Measurements from ENCODE around the gene TPH2. TPM values are rescaled to one million over a fixed set of nuclear protein-coding genes. Genes with fewer than 3 reads are reported as not detected.

The TPH2 gene
- total RNA-seq, 4 donors from 2014 or later, result not detected

- Histone ChIP-seq H3K9me3 (no peaks in the 10 kb centered on the region), H3K27ac (no peak overlapping the region), H3K36me3 (no peaks in the 10 kb centered on the region), H3K4me3 (no peak overlapping the region), H3K4me1 (no peaks in the 10 kb centered on the region), H3K27me3 (no peaks in the 10 kb centered on the region)
- WGBS, 2 donors, result 64 to 69% methylated on average over 1 of the region's 1 CpG
- TF ChIP-seq EP300 (IDR thresholded peaks at IDR 0.05) (no peak), CTCF (IDR thresholded peaks at IDR 0.05) (no peak), POLR2A (IDR thresholded peaks at IDR 0.05) (no peak)
- DNase-seq (ENCODE audit: low spot score in 2 of 2), result no peak
Observed at GRCh38 chr12:72025524-72025923, 86.9 kb downstream of the TPH2 start.

GRCh38 chr12:72028966-72029365 lies 90.3 kb downstream of the TPH2 start:
- WGBS, 2 donors, result 87 to 91% methylated on average over 1 of the region's 1 CpG
- Histone ChIP-seq H3K36me3 (no peaks in the 10 kb centered on the region), H3K4me3 (no peak overlapping the region), H3K27me3 (no peaks in the 10 kb centered on the region), H3K9me3 (no peaks in the 10 kb centered on the region), H3K4me1 (no peaks in the 10 kb centered on the region), H3K27ac (no peak overlapping the region)
- DNase-seq (ENCODE audit: low spot score in 2 of 2), result no peak
- TF ChIP-seq POLR2A (IDR thresholded peaks at IDR 0.05), result no peak
- no peak for TF ChIP-seq EP300 (IDR thresholded peaks at IDR 0.05)
- TF ChIP-seq CTCF (IDR thresholded peaks at IDR 0.05), result no peak

- no peak overlapping the region for H3K4me3 ChIP-seq
- no peak for TF ChIP-seq EP300 (IDR thresholded peaks at IDR 0.05)
- no peak for TF ChIP-seq POLR2A (IDR thresholded peaks at IDR 0.05)
- TF ChIP-seq CTCF (IDR thresholded peaks at IDR 0.05), result no peak
- H3K27ac ChIP-seq, result no peak overlapping the region
- no peaks in the 10 kb centered on the region for H3K27me3 ChIP-seq
- 46 to 47% methylated on average over 2 of the region's 2 CpGs for WGBS, 2 donors
- H3K4me1 ChIP-seq, result no peaks in the 10 kb centered on the region
- H3K9me3 ChIP-seq, result no peaks in the 10 kb centered on the region
- H3K36me3 ChIP-seq, result no peaks in the 10 kb centered on the region
- DNase-seq (ENCODE audit: low spot score in 2 of 2), result no peak
Observed at GRCh38 chr12:72030277-72030676, 91.6 kb downstream of the TPH2 start.

- WGBS, 2 donors, result 75 to 79% methylated on average over 3 of the region's 3 CpGs
- DNase-seq (ENCODE audit: low spot score in 2 of 2), result no peak
- H3K27ac ChIP-seq, result no peak overlapping the region
- H3K9me3 ChIP-seq, result no peaks in the 10 kb centered on the region
- no peak for TF ChIP-seq POLR2A (IDR thresholded peaks at IDR 0.05)
- TF ChIP-seq EP300 (IDR thresholded peaks at IDR 0.05), result no peak
- no peak for TF ChIP-seq CTCF (IDR thresholded peaks at IDR 0.05)
- H3K27me3 ChIP-seq, result no peaks in the 10 kb centered on the region
- no peaks in the 10 kb centered on the region for H3K4me1 ChIP-seq
- H3K4me3 ChIP-seq, result no peak overlapping the region
- H3K36me3 ChIP-seq, result no peaks in the 10 kb centered on the region
Observed at GRCh38 chr12:72031066-72031465, 92.4 kb downstream of the TPH2 start.

- Histone ChIP-seq H3K27me3 (no peaks in the 10 kb centered on the region), H3K36me3 (no peaks in the 10 kb centered on the region), H3K4me3 (no peak overlapping the region), H3K4me1 (no peaks in the 10 kb centered on the region), H3K27ac (no peak overlapping the region), H3K9me3 (no peaks in the 10 kb centered on the region)
- DNase-seq (ENCODE audit: low spot score in 2 of 2), result no peak
- 57 to 68% methylated on average over 2 of the region's 2 CpGs for WGBS, 2 donors
- TF ChIP-seq CTCF (IDR thresholded peaks at IDR 0.05), result no peak
- no peak for TF ChIP-seq EP300 (IDR thresholded peaks at IDR 0.05)
- no peak for TF ChIP-seq POLR2A (IDR thresholded peaks at IDR 0.05)
Observed at GRCh38 chr12:72033991-72034390, 95.3 kb downstream of the TPH2 start.
